ENCODE data around the gene MRPL12.
"Not testable (repeated sequence)": the region's sequence is repeated elsewhere in the genome, so short reads cannot be mapped to it uniquely, and the experiment has no call there.

Gene MRPL12

DNA sequence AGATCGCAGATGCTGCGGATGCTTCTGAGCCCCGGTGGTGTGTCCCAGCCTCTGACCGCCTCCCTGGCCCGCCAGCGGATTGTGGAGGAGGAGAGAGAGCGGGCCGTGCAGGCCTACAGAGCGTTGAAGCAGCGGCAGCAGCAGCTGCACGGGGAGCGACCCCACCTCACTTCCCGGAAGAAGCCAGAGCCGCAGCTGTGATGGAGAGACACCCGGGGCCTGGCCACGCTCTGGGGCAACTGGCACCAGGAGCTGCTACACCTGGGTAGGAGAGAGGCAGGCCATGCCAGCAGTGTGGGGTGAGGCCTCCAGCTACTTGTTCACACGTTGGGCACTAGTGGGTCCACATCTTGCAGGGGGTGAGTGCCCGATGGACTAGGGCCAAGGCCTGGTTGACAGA, 30.7 kb upstream of the MRPL12 start:
- no peak for TF ChIP-seq CTCF (IDR thresholded peaks at IDR 0.05; ENCODE audit: low read length, missing control alignments)
- no peak overlapping the region for H3K4me3 ChIP-seq (replicated peaks; ENCODE audit: low read depth, low read length)
- DNase-seq (ENCODE audit: low read depth): no peak

DNA sequence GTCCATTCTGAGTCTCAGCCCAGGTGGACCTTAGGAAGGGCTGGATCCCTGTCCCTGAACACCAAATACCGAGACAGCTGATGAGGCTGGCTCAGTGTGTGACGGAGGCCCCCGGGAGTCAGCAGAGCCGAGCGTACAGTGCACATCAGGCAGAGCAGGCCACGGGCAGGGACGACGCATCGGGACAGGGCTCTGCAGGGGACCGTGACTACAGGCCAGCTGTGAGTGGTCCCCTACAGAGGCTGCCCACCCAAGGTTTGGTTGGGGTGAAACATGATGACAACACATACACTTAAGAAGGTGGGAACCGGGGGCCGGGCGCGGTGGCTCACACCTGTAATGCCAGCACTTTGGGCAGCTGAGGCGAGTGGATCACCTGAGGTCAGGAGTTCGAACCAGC, 30.2 kb upstream of the MRPL12 start:
- TF ChIP-seq CTCF (IDR thresholded peaks at IDR 0.05; ENCODE audit: low read length, missing control alignments): no peak
- no peak overlapping the region for H3K4me3 ChIP-seq (replicated peaks; ENCODE audit: low read depth, low read length)

GRCh38 chr17:81673561-81674258, 29.5 kb upstream of the MRPL12 start:
- TF ChIP-seq CTCF (IDR thresholded peaks at IDR 0.05; ENCODE audit: low read length, missing control alignments): no peak
- no peak overlapping the region for H3K4me3 ChIP-seq (replicated peaks; ENCODE audit: low read depth, low read length)
- DNase-seq (ENCODE audit: low read depth): no peak

More for the DNA sequence above, 30.2 kb upstream of the MRPL12 start:
- DNase-seq (ENCODE audit: low read depth): no peak

DNA sequence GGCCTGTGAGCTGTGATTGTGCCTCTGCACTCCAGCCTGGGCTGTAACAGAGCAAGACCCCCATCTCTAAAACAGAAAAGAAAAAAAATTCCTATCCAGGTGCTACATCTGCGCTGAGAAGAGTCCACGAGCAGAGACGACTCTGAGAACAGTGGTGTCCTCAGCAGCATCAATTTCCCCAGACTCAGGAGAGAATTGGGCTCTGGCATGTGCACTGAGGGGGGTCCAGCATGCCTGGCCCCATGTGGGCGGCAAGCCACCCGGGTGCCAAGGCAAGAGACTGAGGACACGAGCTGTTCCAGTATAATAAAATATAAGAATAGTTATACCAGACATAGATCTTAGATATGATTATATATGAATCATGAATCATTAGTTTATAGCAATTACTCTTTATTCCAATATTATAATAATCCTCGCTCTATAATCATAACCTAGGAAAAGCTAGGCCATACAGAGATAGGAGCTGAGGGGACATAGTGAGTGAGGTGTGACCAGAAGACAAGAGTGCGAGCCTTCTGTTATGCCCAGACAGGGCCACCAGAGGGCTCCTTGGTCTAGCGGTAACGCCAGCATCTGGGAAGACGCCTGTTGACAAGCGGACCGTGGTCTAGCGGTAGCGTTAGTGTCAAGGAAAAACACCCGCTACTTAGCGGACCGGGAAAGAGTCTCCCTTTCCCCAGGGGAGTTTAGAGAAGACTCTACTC, 27.5 kb upstream of the MRPL12 start:
- H3K4me3 ChIP-seq (replicated peaks; ENCODE audit: low read depth, low read length): not testable (repeated sequence)
- peak; percentile 48 for DNase-seq (ENCODE audit: low read depth)
- TF ChIP-seq CTCF (IDR thresholded peaks at IDR 0.05; ENCODE audit: low read length, missing control alignments): peak; percentile 44

- DNase-seq (ENCODE audit: low read depth): no peak
- H3K4me3 ChIP-seq (replicated peaks; ENCODE audit: low read depth, low read length): no peak overlapping the region
- no peak for TF ChIP-seq CTCF (IDR thresholded peaks at IDR 0.05; ENCODE audit: low read length, missing control alignments)
These were observed 26.3 kb upstream of the MRPL12 start for GRCh38 chr17:81676906-81677305.

DNA sequence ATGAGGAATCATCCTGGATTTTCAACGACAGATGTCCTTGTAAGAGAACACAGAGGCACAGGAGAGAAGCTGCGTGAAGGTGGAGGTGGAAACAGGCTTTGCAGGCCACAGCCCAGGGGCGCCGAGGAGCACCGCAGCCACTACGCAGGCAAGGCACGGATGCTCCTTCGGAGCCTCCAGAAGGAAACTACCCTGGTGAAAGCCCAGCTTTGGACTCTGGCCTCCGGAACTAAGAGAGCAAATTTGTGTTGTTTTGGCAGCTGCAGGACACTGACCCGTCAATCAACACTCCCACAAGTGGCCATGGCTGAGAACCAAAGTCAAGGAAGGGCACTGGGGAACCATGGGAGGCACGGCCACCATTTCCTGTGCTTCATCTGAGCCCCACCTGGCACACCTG, 23.0 kb upstream of the MRPL12 start:
- TF ChIP-seq CTCF (IDR thresholded peaks at IDR 0.05; ENCODE audit: low read length, missing control alignments): no peak
- no peak for DNase-seq (ENCODE audit: low read depth)
- H3K4me3 ChIP-seq (replicated peaks; ENCODE audit: low read depth, low read length): no peak overlapping the region
